Liver (tissue), 3 donors: ENCODE results near the gene ANKRD36.
"Not testable (repeated sequence)": the region's sequence is repeated elsewhere in the genome, so short reads cannot be mapped to it uniquely, and the experiment has no call there.

ENCODE experiments used
- EGR1 ChIP-seq, 2 donors: IDR thresholded peaks; 2 replicates each; pipeline ENCODE4 v1.6.1; 2016 to 2018; ENCODE audit warnings: antibody characterized with exemption in 2 of 2, low read depth in 2 of 2
- JUND ChIP-seq, 2 donors: IDR thresholded peaks; 2 replicates each; pipeline ENCODE4 v1.6.1; 2016; ENCODE audit warnings: antibody characterized with exemption in 2 of 2
- RAD21 ChIP-seq, 2 donors: IDR thresholded peaks; 2 replicates each; pipeline ENCODE4 v1.6.1; 2016; ENCODE audit warnings: antibody characterized with exemption in 2 of 2, mild to moderate bottlenecking in 2 of 2
- REST ChIP-seq: IDR thresholded peaks from 2 replicates; pipeline ENCODE4 v1.6.1; 2016; ENCODE audit warnings: antibody characterized with exemption, mild to moderate bottlenecking
- SP1 ChIP-seq: IDR thresholded peaks from 2 replicates; pipeline ENCODE4 v1.6.1; 2018; ENCODE audit warnings: antibody characterized with exemption, mild to moderate bottlenecking
- TAF1 ChIP-seq: conservative IDR thresholded peaks from 2 replicates; pipeline ENCODE4 v1.6.1; 2016; ENCODE audit warnings: antibody characterized with exemption, mild to moderate bottlenecking
- YY1 ChIP-seq: IDR thresholded peaks from 2 replicates; pipeline ENCODE4 v1.6.1; 2016; ENCODE audit warnings: antibody characterized with exemption, mild to moderate bottlenecking
- ZBTB33 ChIP-seq: IDR thresholded peaks from 2 replicates; pipeline ENCODE4 v1.6.1; 2016; ENCODE audit warnings: antibody characterized with exemption
- TF ChIP-seq, protein P1 (sequence below): fragments of 150-350 bp; IDR thresholded peaks from 2 replicates; pipeline ENCODE4 v1.5.1; 2017; ENCODE audit warnings: improper control_type of control experiment, low read depth, low read length; ENCODE audit not compliant: missing input control
- TF ChIP-seq, protein P2 (sequence below): IDR thresholded peaks from 2 replicates; pipeline ENCODE4 v1.6.1; 2016; ENCODE audit warnings: antibody characterized with exemption
- donor health status: healthy.
- donor health status: healthy.

DNA sequence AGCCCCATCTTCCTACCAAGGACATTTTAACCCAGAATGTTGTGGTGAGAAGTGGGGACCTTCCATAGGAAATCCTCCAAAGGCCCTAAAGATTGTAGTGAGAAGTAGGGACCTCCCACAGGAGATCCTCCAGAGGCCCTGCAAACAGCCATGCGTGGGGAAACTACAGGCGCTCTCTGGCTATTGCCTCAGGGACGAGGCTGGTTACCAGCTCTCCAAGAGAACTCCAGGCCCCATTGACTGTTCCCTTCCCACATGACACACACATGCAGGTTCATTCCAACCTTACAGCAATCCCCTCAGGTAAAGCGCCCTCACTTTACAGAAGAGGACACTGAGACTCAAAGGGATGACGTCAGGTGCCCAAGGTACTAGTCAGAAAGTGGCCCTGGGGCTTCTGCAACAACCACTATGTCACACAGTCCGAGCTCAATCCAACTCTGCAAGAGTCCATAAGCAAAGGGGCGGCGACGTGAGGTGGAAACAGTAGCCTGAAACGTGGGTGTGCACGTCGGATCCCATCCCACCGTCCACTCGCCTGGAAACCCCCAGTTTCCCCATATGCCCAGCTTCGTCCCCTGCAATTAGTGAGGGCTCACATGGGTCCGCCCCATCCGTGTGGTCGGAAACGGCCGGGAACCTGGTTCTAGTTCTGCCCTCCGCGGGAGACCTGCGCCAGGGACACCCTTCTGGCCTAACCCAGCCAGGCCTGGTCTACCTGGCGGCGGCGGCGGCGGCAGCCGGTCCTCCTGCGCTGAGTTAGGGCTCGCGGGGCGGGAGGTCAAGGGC lies 18.8 kb upstream of the ANKRD36 start:
- TF ChIP-seq REST; YY1; EGR1 (IDR thresholded peaks at IDR 0.05; ENCODE audit: low read depth in 2 of 2); RAD21 (IDR thresholded peaks at IDR 0.05); ZBTB33; TAF1; JUND (IDR thresholded peaks at IDR 0.05); SP1: not testable (repeated sequence)
- TF ChIP-seq, protein P1, sequence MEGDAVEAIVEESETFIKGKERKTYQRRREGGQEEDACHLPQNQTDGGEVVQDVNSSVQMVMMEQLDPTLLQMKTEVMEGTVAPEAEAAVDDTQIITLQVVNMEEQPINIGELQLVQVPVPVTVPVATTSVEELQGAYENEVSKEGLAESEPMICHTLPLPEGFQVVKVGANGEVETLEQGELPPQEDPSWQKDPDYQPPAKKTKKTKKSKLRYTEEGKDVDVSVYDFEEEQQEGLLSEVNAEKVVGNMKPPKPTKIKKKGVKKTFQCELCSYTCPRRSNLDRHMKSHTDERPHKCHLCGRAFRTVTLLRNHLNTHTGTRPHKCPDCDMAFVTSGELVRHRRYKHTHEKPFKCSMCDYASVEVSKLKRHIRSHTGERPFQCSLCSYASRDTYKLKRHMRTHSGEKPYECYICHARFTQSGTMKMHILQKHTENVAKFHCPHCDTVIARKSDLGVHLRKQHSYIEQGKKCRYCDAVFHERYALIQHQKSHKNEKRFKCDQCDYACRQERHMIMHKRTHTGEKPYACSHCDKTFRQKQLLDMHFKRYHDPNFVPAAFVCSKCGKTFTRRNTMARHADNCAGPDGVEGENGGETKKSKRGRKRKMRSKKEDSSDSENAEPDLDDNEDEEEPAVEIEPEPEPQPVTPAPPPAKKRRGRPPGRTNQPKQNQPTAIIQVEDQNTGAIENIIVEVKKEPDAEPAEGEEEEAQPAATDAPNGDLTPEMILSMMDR, result not testable (repeated sequence)
- TF ChIP-seq, protein P2, sequence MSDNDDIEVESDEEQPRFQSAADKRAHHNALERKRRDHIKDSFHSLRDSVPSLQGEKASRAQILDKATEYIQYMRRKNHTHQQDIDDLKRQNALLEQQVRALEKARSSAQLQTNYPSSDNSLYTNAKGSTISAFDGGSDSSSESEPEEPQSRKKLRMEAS, result not testable (repeated sequence)
